A549 (cell line): Measurements from ENCODE around the gene F2R.

Experiments used
- BHLHE40 ChIP-seq: IDR thresholded peaks from 2 replicates; pipeline ENCODE4 v1.6.1; 2012; ENCODE audit warnings: low read depth, low read length, inconsistent platforms
- CTCF ChIP-seq: fragments of >200 bp; sonication (Bioruptor Twin); formaldehyde crosslinking; IDR thresholded peaks from 3 replicates; pipeline ENCODE4 v1.5.1; 2016
- JUNB ChIP-seq: fragments of >200 bp; sonication (Bioruptor Twin); formaldehyde crosslinking; IDR thresholded peaks from 2 replicates; pipeline ENCODE4 v1.6.1; 2016
- NFE2L2 ChIP-seq: fragments of 150-350 bp; conservative IDR thresholded peaks from 2 replicates; pipeline ENCODE4 v1.6.1; 2014; ENCODE audit warnings: low read length
- PBX3 ChIP-seq: IDR thresholded peaks from 2 replicates; pipeline ENCODE4 v1.6.1; 2012
- RNF2 ChIP-seq: fragments of 200-600 bp; sonication (generic); IDR thresholded peaks from 2 replicates; pipeline ENCODE4 v1.6.1; 2016; ENCODE audit warnings: low read depth, mild to moderate bottlenecking, antibody characterized with exemption, moderate library complexity, borderline replicate concordance

GRCh38 chr5:76718880-76719279 lies 3.0 kb downstream of the F2R start:
- TF ChIP-seq RNF2 (no peak), CTCF (no peak), NFE2L2 (no peak), JUNB (no peak), PBX3 (no peak), BHLHE40 (no peak)
